ENCODE measurements around the gene RGR. TPM values are rescaled to one million over a fixed set of nuclear protein-coding genes. Genes with fewer than 3 reads are reported as not detected.

Gene RGR
- total and polyA plus RNA-seq, 7 donors = 0.10 to 0.28 (median 0.25) TPM; not detected in 4

- intact Hi-C loops (cut with DNase I) = no loop called here
- Histone ChIP-seq H3K27ac (no peak overlapping the region), H3K27me3 (ENCODE audit: insufficient read depth in 3 of 3, low read length in 2 of 3) (peaks cover 0 to 15% (median 9%) of the 10 kb centered on the region in 3 donors), H3K36me3 (ENCODE audit: insufficient read depth in 1 of 2, low read depth in 1 of 2) (no peaks in the 10 kb centered on the region), H3K9me3 (no peaks in the 10 kb centered on the region), H3K4me3 (no peak overlapping the region), H3K4me1 (no peaks in the 10 kb centered on the region)
- ATAC-seq (no peak), DNase-seq (no peak)
- WGBS, 3 donors = 45 to 58% (median 47%) methylated on average over 10 of the region's 10 CpGs
- TF ChIP-seq, protein P1, sequence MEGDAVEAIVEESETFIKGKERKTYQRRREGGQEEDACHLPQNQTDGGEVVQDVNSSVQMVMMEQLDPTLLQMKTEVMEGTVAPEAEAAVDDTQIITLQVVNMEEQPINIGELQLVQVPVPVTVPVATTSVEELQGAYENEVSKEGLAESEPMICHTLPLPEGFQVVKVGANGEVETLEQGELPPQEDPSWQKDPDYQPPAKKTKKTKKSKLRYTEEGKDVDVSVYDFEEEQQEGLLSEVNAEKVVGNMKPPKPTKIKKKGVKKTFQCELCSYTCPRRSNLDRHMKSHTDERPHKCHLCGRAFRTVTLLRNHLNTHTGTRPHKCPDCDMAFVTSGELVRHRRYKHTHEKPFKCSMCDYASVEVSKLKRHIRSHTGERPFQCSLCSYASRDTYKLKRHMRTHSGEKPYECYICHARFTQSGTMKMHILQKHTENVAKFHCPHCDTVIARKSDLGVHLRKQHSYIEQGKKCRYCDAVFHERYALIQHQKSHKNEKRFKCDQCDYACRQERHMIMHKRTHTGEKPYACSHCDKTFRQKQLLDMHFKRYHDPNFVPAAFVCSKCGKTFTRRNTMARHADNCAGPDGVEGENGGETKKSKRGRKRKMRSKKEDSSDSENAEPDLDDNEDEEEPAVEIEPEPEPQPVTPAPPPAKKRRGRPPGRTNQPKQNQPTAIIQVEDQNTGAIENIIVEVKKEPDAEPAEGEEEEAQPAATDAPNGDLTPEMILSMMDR (IDR thresholded peaks at IDR 0.05) = no peak
These were observed 10.0 kb downstream of the RGR start for GRCh38 chr10:84254552-84255478.

- TF ChIP-seq, protein P1 (IDR thresholded peaks at IDR 0.05) = peak; percentile 30
- Histone ChIP-seq H3K27me3 (ENCODE audit: insufficient read depth in 3 of 3, low read length in 2 of 3) (peaks cover 0 to 15% (median 9%) of the 10 kb centered on the region in 3 donors), H3K4me3 (no peak overlapping the region), H3K36me3 (ENCODE audit: insufficient read depth in 1 of 2, low read depth in 1 of 2) (no peaks in the 10 kb centered on the region), H3K9me3 (no peaks in the 10 kb centered on the region), H3K27ac (no peak overlapping the region), H3K4me1 (no peaks in the 10 kb centered on the region)
- peak in 1 of 4 donors; percentile 55 for ATAC-seq
- intact Hi-C loops (cut with DNase I) = no loop called here
- peak; percentile 50 to 76 for DNase-seq
- WGBS, 3 donors = 24 to 35% (median 31%) methylated on average over 35 of the region's 35 CpGs
These were observed 11.9 kb downstream of the RGR start for GRCh38 chr10:84256510-84257342.

DNA sequence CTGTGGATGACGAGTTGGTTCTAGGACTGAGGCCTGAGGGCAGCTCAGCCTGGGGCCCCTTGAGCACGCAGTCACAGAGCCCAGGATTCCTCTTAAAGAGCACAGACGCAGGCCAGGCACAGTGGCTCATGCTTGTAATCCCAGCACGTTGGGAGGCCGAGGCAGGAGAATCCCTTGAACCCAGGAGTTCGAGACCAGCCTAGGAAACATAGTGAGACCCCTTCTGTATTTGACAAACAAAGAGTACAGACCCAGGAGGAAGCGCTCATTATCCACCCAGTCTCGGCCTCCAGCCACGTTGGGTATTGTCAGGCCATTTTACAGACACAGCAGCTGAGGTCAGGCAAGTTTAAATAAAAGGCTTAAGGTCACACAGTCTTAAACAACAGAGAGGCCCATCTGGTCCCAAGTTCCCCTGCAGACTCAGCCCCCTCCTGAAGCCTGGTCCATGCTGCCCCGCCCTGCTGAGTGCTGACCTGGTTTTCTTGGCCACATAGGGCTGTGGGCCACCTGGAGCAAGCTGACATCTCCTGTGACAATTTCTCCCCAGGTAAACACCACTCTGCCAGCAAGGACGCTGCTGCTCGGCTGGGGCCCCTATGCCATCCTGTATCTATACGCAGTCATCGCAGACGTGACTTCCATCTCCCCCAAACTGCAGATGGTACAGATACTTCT, 12.6 kb downstream of the RGR start:
- intact Hi-C loops (cut with DNase I) = no loop called here
- Histone ChIP-seq H3K27ac (no peak overlapping the region), H3K9me3 (no peaks in the 10 kb centered on the region), H3K4me1 (no peaks in the 10 kb centered on the region), H3K27me3 (ENCODE audit: insufficient read depth in 3 of 3, low read length in 2 of 3) (peaks cover 0 to 15% (median 9%) of the 10 kb centered on the region in 3 donors), H3K36me3 (ENCODE audit: insufficient read depth in 1 of 2, low read depth in 1 of 2) (no peaks in the 10 kb centered on the region), H3K4me3 (no peak overlapping the region)
- DNase-seq = no peak
- TF ChIP-seq, protein P1 (IDR thresholded peaks at IDR 0.05) = no peak
- WGBS, 3 donors = 67 to 78% (median 77%) methylated on average over 15 of the region's 15 CpGs
- no peak for ATAC-seq

DNA sequence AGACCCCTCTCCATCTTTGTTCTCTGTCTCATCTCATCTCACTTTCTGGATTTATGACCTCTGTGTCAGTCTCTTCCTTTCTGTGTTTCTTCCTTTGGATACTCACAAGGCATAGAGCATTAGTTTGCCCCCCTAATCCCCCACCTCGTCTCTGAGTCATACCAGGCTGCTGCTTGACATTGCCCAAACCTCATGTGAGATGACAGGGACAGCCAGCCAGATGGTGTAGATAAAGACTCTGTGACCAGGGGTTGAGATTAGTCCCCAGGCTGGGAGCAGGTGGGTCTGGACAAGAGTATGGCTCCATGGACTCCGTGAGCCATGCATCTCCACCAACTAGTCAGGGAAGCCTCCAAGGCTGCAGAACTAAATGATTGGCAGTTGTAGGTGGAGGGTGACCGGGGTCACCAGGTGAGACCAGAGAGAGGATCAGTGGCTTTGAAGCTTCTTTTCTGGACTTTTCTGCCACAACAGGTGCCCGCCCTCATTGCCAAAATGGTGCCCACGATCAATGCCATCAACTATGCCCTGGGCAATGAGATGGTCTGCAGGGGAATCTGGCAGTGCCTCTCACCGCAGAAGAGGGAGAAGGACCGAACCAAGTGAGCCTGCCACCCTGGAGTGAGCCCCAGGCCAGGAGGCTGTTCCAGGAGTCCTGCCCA, 13.3 kb downstream of the RGR start:
- no peak overlapping the region for H3K27ac ChIP-seq
- no peaks in the 10 kb centered on the region for H3K9me3 ChIP-seq
- no peak overlapping the region for H3K4me3 ChIP-seq
- intact Hi-C loops (cut with DNase I) = no loop called here
- WGBS, 3 donors = 75 to 79% (median 78%) methylated on average over 7 of the region's 7 CpGs
- TF ChIP-seq, protein P1 (IDR thresholded peaks at IDR 0.05) = no peak
- DNase-seq = no peak
- H3K4me1 ChIP-seq = no peaks in the 10 kb centered on the region
- no peak for ATAC-seq
- peaks cover 0 to 15% (median 9%) of the 10 kb centered on the region in 3 donors for H3K27me3 ChIP-seq (ENCODE audit: insufficient read depth in 3 of 3, low read length in 2 of 3)
- no peaks in the 10 kb centered on the region for H3K36me3 ChIP-seq (ENCODE audit: insufficient read depth in 1 of 2, low read depth in 1 of 2)
